GM21526 (cell line): Measurements from ENCODE around the gene LBP.
"Not testable (repeated sequence)": the region's sequence is repeated elsewhere in the genome, so short reads cannot be mapped to it uniquely, and the experiment has no call there.

ENCODE experiments used
- ATAC-seq: cut with Tn5 transposase; IDR thresholded peaks from one replicate; pipeline ENCODE4 v1.9.1; 2021; ENCODE audit warnings: moderate library complexity; ENCODE audit not compliant: unreplicated experiment, low FRiP score

Gene LBP, protein sequence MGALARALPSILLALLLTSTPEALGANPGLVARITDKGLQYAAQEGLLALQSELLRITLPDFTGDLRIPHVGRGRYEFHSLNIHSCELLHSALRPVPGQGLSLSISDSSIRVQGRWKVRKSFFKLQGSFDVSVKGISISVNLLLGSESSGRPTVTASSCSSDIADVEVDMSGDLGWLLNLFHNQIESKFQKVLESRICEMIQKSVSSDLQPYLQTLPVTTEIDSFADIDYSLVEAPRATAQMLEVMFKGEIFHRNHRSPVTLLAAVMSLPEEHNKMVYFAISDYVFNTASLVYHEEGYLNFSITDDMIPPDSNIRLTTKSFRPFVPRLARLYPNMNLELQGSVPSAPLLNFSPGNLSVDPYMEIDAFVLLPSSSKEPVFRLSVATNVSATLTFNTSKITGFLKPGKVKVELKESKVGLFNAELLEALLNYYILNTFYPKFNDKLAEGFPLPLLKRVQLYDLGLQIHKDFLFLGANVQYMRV

GRCh38 chr20:38346247-38346651 is at the start of gene LBP:
Gene LBP, plus strand, starts transcription at chr20:38346482. Its CDS starts 35 bp downstream, at chr20:38346517.
- ATAC-seq, result no peak

DNA sequence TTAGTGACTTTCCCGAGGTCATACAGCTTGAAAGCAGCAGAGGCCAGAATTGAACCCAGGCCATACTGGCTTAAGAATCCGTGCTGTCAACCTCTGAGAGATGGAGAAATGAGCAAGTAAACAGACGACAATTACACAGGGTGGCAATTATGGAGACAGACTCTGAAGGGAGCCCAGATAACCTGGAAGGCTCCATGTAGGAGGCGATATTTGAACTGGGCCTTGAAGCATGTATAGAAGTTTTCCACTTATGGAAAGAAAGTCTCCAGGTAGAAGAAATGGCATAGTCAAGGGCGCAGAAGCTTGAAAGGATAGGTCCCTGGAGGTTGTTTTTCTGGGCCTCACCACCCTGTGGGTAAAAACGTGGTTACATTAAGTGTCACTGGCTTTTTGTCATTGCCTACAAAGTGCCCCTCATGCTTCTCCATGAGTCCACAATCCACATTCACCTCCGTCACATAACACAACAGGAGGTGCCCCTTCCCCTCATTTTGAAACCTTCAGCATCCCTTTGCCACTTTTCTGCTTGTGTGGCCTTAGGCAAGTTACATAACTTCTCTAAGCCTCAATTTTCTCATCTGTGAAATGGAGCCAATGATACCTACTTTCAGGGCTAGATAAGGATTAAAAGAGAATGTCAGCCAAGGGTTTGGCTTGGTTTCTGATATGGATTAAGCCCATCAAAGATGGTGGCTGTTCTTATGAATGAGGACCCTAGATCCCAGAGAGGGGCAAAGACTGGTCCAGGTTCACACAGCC is 48.2 kb upstream of the LBP start:
- ATAC-seq, result no peak

GRCh38 chr20:38298768-38299288 is 47.5 kb upstream of the LBP start:
- ATAC-seq, result no peak

- no peak for ATAC-seq
Observed at GRCh38 chr20:38299963-38300362, 46.3 kb upstream of the LBP start.

DNA sequence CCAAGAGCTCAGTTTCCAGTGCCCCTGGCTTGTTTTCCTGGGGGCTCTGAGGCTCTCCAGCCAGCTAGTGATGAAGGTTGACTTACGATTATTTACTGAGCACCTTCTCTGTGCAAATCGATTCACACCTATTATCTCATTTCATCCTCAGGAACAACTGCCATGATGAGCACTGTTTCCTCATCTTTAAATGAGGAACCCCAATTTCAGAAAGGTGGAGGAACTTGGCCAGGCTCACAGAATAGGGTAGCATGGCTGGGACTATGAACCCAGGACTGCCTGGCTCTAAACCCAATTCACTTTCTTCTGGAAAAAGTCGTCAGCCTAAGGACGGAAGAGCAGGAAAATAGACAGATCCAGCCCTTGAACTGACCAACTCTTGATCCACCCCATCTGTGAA is 45.8 kb upstream of the LBP start:
- no peak for ATAC-seq

DNA sequence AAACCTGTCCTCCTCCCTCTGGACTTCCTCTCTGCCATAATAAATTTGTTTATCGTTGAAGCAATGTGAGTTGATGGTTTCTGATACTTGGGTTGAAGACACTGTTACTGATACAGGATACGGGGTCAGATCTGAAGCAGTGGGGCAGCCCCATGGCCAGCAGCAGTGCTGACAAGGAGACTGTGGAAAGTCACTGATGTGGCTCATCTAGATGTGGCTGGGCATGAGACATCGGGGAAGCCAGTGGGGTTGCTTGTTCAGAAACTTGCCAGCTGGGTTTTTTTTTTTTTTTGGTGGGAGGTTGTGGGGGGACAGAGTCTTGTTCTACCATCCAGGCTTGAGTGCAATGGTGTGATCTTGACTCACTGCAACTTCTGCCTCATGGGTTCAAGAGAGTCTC is 45.0 kb upstream of the LBP start:
- no peak for ATAC-seq

GRCh38 chr20:38302786-38303185 is 43.5 kb upstream of the LBP start:
- no peak for ATAC-seq

- no peak for ATAC-seq
Observed at GRCh38 chr20:38303908-38304379, 42.3 kb upstream of the LBP start, which contains the start of gene BPI. Gene BPI, plus strand, starts transcription at chr20:38304156. Its CDS starts 68 bp downstream, at chr20:38304224.

DNA sequence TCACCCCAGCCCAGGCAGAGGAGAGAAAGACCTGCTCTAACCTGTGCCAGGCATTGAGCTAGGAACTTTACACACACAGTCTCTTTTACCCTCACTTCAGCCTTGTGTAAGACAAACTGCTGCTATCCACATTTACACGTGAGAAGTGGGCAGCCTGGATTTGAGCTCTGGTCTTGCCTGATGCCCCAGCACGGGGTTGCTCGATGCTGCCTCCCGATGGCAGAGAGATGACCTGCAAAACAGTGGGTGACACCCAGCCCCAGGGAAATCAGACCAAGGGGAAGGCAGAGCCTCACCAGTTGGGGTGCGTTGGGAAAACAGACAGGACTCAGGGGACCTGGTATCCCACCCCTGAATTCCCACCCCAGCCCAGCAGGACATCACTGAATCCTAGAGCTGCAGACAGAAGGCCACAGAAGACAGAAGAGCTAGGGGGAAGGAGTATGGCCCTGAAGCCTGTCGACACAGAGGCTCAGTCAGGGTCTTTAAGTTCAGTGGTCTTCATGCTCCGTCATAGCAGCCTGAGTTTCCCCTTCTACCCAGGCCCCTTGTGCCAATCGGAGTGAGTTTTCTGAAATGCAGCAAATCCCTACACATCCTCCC is 41.3 kb upstream of the LBP start:
- ATAC-seq, result no peak

- no peak for ATAC-seq
Observed at GRCh38 chr20:38305541-38305940, 40.7 kb upstream of the LBP start.

DNA sequence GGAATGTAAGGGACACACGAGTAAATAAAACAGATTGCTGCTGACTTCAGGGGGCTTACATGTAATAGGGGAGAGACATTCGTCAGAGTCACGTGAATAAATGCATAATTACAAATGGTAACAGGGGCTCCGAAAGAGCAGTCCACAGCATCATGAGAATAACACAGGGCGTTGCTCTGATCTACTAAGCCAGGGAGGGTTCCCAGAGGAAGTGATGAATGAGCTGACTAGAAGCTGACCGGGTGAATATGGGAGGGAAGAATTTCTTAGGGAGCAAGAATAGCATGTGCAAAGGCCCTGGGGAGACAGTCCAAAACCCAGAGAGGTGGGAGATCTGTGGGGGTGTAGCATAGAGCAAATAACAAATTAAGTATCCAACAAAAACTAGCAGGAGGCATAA is 39.9 kb upstream of the LBP start:
- ATAC-seq, result no peak

- no peak for ATAC-seq
Observed at GRCh38 chr20:38307371-38308046, 38.8 kb upstream of the LBP start.

- no peak for ATAC-seq
Observed at GRCh38 chr20:38308047-38308438, 38.2 kb upstream of the LBP start.

- ATAC-seq, result no peak
Observed at GRCh38 chr20:38308447-38308846, 37.8 kb upstream of the LBP start.

- no peak for ATAC-seq
Observed at GRCh38 chr20:38311091-38311490, 35.2 kb upstream of the LBP start.

- no peak for ATAC-seq
Observed at GRCh38 chr20:38311491-38311890, 34.8 kb upstream of the LBP start.

DNA sequence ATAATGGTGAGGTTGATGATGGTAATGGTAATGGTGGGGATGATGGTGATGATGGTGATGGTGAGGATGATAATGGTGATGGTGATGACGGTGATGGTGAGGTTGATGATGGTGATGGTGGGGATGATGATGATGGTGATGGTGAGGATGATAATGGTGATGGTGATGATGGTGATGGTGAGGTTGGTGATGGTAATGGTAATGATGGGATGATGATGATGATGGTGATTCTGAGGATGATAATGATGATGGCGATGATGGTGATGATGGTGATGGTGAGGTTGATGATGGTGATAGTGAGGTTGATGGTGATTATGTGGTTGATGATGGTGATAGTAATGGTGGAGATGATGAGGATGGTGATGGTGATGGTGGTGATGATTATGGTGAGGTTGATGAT is 32.6 kb upstream of the LBP start:
- ATAC-seq, result no peak

DNA sequence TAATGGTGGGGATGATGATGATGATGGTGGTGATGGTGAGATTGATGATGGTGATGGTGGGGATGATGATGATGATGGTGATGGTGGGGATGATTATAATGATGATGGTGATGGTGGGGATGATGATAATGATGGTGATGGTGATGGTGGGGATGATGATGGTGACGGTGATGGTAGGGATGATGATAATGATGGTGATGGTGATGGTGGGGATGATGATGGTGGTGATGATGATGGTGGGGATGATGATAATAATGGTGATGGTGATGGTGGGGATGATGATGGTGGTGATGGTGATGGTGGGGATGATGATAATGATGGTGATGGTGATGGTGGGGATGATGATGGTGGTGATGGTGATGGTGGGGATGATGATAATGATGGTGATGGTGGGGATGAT is 31.9 kb upstream of the LBP start:
- ATAC-seq, result not testable (repeated sequence)

- no peak for ATAC-seq
Observed at GRCh38 chr20:38315290-38315966, 30.9 kb upstream of the LBP start.

DNA sequence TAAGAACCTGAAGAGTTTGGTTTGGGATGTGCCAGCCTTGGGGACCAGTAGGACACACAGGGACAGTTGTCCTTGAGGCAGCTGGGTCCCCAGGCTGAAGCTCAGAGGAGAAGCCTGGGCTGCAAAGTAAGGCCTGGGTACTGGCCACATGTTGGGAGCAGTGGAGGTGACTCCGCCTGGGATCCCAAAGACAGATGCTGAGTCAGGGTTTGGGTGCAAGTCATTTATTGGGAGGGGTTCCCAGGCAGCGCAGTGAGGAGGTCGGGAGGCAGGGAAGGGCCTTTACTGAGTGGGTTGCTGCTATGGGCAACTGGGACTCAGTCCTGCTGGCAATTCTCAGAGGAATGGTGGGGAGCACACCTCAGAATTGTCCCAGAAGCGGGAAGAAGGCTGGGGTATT is 29.9 kb upstream of the LBP start:
- no peak for ATAC-seq
